ENCODE results near the gene AKNA. TPM values are rescaled to one million over a fixed set of nuclear protein-coding genes. Genes with fewer than 3 reads are reported as not detected.
"Not testable (repeated sequence)": the region's sequence is repeated elsewhere in the genome, so short reads cannot be mapped to it uniquely, and the experiment has no call there.

AKNA gene
- total and polyA plus RNA-seq, 9 donors: 7.0 to 14.6 (median 10.1) TPM

DNA sequence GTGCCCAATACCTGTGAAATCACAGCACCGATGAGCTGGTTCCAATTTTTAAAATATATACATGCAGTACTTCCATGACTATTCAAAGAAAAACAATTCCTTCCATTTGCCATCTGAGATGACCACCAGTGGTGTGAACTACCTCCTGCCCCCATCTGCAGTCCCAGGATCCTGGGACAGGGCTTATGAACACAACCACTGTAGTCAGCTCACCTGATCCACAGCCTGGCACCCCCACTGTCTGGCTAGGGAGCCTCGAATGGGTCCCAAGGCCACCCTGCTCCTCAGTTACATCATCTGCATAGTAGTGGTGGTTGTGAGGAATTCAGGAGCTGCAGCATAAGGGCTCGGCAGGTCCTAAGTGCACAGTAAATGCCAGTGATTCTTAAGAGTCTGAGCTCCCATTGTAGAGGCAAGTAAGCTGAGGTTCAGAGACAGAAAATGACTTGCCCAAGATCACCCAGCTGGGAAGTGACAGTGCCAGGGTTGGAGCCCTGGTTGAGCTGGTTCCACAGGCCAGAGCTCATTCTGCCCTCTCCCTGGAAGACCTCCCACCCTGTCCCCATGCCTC lies 62.0 kb downstream of the AKNA start:
- not testable (repeated sequence) for H3K4me3 ChIP-seq (ENCODE audit: low read length); H3K9me3 ChIP-seq (replicated peaks; ENCODE audit: control insufficient read depth, low read depth, low read length); H3K36me3 ChIP-seq (ENCODE audit: control insufficient read depth, insufficient read depth, low read length); H3K4me1 ChIP-seq (ENCODE audit: control insufficient read depth, insufficient read depth, low read length); DNase-seq; H3K27ac ChIP-seq (ENCODE audit: low read length); H3K27me3 ChIP-seq (ENCODE audit: control insufficient read depth, insufficient read depth, low read length)
- no CpG with 5 or more reads among the region's 3 CpGs for WGBS (ENCODE audit: insufficient coverage)

DNA sequence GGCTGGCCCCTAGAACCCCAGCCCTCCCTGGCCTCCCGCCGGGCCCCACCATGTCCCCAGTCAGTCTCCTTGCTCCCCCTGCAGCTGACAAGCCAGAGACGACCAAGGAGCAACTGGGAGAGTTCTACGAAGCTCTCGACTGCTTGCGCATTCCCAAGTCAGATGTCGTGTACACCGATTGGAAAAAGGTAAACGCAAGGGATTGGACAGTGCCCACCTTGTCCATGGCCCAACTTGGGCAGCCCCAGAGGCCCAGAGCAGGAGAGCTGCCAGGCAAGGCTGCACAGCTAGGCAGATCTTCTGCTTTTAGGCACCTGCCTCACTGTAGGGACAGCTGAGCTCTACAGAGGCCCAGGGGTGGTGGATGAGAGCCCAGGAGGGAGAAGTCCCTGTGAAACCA lies 62.8 kb downstream of the AKNA start:
- not testable (repeated sequence) for H3K36me3 ChIP-seq (ENCODE audit: control insufficient read depth, insufficient read depth, low read length); H3K9me3 ChIP-seq (replicated peaks; ENCODE audit: control insufficient read depth, low read depth, low read length); DNase-seq; H3K4me1 ChIP-seq (ENCODE audit: control insufficient read depth, insufficient read depth, low read length); H3K27ac ChIP-seq (ENCODE audit: low read length); H3K4me3 ChIP-seq (ENCODE audit: low read length); H3K27me3 ChIP-seq (ENCODE audit: control insufficient read depth, insufficient read depth, low read length)
- 59% methylated on average over 7 of the region's 9 CpGs for WGBS (ENCODE audit: insufficient coverage)

DNA sequence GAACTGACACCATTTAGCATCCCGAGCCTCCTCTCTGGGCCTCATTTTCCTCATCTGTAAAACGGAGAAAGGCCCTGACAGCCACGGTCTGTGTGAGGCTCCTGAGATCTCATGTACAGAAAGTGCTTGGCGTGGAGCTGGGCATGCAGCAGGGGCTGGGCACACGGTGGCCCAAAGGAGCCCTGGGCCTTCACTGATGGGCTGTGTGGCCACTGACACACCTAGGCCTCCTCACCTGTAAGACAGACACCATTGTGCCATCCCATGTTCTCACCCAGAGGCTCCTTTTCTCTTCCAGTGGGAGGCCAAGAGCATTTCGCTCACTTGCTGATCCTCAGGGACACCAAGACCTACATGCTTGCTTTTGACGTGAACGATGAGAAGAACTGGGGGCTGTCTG lies 63.3 kb downstream of the AKNA start:
- no peak for DNase-seq
- WGBS (ENCODE audit: insufficient coverage): 84% methylated on average over 4 of the region's 8 CpGs

DNA sequence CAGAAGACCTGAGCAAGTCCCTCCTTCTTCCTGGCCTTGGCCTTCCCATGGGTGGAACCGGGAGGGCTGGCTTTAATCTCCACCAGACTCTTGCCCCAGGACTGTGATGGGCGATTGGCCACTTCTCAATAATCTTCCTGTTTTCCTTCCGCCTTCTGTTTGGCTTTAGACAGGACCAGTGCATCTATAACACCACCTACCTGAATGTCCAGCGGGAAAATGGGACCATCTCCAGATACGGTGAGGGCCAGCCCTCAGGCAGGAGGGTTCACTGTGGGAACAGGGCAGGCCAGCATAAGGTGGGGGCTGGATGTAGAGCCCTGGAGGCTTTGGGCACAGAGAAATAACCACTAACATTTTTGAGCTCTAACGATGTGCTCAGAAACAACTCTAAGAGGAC lies 63.9 kb downstream of the AKNA start:
- H3K4me3 ChIP-seq (ENCODE audit: low read length); H3K27ac ChIP-seq (ENCODE audit: low read length); H3K9me3 ChIP-seq (replicated peaks; ENCODE audit: control insufficient read depth, low read depth, low read length); H3K4me1 ChIP-seq (ENCODE audit: control insufficient read depth, insufficient read depth, low read length); H3K36me3 ChIP-seq (ENCODE audit: control insufficient read depth, insufficient read depth, low read length); H3K27me3 ChIP-seq (ENCODE audit: control insufficient read depth, insufficient read depth, low read length); DNase-seq: not testable (repeated sequence)
- WGBS (ENCODE audit: insufficient coverage): 68% methylated on average over 3 of the region's 6 CpGs

More for the DNA sequence above, 63.3 kb downstream of the AKNA start:
- H3K27ac ChIP-seq (ENCODE audit: low read length): no peak overlapping the region
- no peak overlapping the region for H3K4me3 ChIP-seq (ENCODE audit: low read length)
- H3K36me3 ChIP-seq (ENCODE audit: control insufficient read depth, insufficient read depth, low read length): no peaks in the 10 kb centered on the region
- peaks cover 2% of the 10 kb centered on the region for H3K4me1 ChIP-seq (ENCODE audit: control insufficient read depth, insufficient read depth, low read length)
- H3K9me3 ChIP-seq (replicated peaks; ENCODE audit: control insufficient read depth, low read depth, low read length): no peaks in the 10 kb centered on the region
- no peaks in the 10 kb centered on the region for H3K27me3 ChIP-seq (ENCODE audit: control insufficient read depth, insufficient read depth, low read length)

DNA sequence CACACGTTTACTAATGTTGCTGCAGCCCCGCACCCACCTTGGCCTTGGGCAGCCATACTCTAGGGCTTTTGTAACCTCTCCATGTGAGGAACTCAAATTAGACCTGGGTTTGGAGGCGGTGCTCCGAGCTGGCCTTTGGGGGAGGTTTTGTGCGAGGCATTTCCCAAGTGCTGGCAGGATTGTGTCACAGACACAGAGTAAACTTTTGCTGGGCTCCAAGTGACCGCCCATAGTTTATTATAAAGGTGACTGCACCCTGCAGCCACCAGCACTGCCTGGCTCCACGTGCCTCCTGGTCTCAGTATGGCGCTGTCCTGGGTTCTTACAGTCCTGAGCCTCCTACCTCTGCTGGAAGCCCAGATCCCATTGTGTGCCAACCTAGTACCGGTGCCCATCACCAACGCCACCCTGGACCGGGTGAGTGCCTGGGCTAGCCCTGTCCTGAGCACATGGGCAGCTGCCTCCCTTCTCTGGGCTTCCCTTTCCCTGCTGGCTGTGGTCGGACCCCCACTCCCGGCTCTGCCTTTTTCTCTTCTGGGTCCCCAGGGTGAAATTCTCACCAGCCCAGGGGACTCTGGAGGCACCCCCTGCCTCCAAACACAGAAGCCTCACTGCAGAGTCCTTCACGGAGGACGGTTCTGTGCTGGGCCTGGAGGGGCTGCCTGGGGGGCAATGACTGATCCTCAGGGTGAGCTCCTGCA lies 64.8 kb downstream of the AKNA start, which contains the start of gene ORM1:
Gene ORM1, plus strand, starts transcription at position 268 of the 701 bp plus-strand sequence. Its CDS starts 36 bp downstream, at position 304.
- WGBS (ENCODE audit: insufficient coverage): no CpG with 5 or more reads among the region's 15 CpGs
- not testable (repeated sequence) for DNase-seq; H3K9me3 ChIP-seq (replicated peaks; ENCODE audit: control insufficient read depth, low read depth, low read length); H3K36me3 ChIP-seq (ENCODE audit: control insufficient read depth, insufficient read depth, low read length); H3K4me3 ChIP-seq (ENCODE audit: low read length); H3K4me1 ChIP-seq (ENCODE audit: control insufficient read depth, insufficient read depth, low read length); H3K27me3 ChIP-seq (ENCODE audit: control insufficient read depth, insufficient read depth, low read length); H3K27ac ChIP-seq (ENCODE audit: low read length)

DNA sequence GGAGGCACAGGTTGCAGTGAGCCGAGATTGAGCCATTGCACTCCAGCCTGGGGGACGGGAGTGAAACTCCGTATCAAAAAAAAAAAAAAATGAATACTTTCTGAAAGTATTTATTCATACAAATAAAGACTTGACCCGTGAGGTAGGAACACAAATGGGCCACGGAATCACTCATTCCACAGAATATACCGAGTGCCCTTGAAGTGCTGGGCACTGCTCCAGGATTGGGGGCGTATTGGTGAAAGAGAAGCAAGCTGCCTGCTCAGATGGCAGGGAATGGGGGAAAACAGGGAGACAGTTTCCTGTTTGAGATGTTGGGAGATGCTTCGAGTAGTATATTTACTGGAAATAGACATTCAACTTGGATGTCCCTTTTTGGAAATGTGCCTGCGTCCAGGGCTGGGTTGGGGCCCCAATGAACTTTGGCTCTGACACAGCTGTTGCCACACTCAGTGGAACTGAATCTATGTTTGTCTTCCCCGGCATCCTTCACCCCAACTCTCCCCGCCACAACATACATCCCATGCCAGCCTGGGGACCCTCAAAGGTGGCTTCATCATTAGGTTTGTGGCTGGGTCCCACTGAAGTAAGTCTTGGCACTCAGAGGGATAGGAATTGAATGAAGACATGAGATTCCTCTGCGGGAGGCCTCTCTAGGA lies 65.5 kb downstream of the AKNA start:
- H3K27me3 ChIP-seq (ENCODE audit: control insufficient read depth, insufficient read depth, low read length); H3K4me3 ChIP-seq (ENCODE audit: low read length); H3K4me1 ChIP-seq (ENCODE audit: control insufficient read depth, insufficient read depth, low read length); H3K9me3 ChIP-seq (replicated peaks; ENCODE audit: control insufficient read depth, low read depth, low read length); H3K36me3 ChIP-seq (ENCODE audit: control insufficient read depth, insufficient read depth, low read length); H3K27ac ChIP-seq (ENCODE audit: low read length); DNase-seq: not testable (repeated sequence)
- WGBS (ENCODE audit: insufficient coverage): 60% methylated on average over 1 of the region's 12 CpGs

DNA sequence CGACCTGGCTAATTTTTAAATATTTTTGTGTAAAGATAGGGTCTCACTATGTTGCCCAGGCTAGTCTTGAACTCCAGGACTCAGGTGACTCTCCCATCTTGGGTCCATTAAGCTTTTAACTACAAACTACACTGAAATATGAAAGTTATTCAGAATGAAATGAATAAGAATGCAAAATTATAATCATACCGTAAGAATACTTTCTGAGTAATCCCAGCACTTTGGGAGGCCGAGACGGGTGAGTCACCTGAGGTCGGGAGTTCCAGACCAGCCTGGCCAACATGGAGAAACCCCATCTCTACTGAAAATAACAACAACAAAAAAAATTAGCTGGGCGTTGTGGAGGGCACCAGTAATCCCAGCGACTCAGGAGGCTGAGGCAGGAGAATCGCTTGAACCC lies 66.0 kb downstream of the AKNA start:
- no peaks in the 10 kb centered on the region for H3K36me3 ChIP-seq (ENCODE audit: control insufficient read depth, insufficient read depth, low read length)
- H3K9me3 ChIP-seq (replicated peaks; ENCODE audit: control insufficient read depth, low read depth, low read length): no peaks in the 10 kb centered on the region
- no peak overlapping the region for H3K27ac ChIP-seq (ENCODE audit: low read length)
- WGBS (ENCODE audit: insufficient coverage): 89% methylated on average over 6 of the region's 8 CpGs
- H3K4me1 ChIP-seq (ENCODE audit: control insufficient read depth, insufficient read depth, low read length): peaks cover 2% of the 10 kb centered on the region
- no peak for DNase-seq
- H3K4me3 ChIP-seq (ENCODE audit: low read length): no peak overlapping the region
- peaks cover 2% of the 10 kb centered on the region for H3K27me3 ChIP-seq (ENCODE audit: control insufficient read depth, insufficient read depth, low read length)

DNA sequence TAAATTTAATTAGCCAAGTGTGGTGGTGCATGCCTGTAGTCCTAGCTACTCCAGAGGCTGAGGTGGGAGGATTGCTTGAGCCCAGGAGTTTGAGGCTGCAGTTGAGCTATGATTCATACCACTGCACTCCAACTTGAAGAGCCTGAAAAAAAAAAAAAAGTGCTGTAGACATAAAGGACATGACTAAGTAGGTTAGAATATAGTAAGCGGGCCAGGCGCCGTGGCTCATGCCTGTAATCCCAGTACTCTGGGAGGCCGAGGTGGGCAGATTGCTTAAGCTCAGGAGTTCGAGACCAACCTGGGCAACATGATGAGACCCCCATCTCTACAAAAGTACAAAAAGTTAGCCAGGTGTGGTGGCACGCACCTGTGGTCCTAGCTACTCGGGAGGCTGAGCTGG lies 67.1 kb downstream of the AKNA start:
- H3K4me1 ChIP-seq (ENCODE audit: control insufficient read depth, insufficient read depth, low read length); H3K27me3 ChIP-seq (ENCODE audit: control insufficient read depth, insufficient read depth, low read length); DNase-seq; H3K4me3 ChIP-seq (ENCODE audit: low read length); H3K9me3 ChIP-seq (replicated peaks; ENCODE audit: control insufficient read depth, low read depth, low read length); H3K27ac ChIP-seq (ENCODE audit: low read length); H3K36me3 ChIP-seq (ENCODE audit: control insufficient read depth, insufficient read depth, low read length): not testable (repeated sequence)
- WGBS (ENCODE audit: insufficient coverage): no CpG with 5 or more reads among the region's 7 CpGs

DNA sequence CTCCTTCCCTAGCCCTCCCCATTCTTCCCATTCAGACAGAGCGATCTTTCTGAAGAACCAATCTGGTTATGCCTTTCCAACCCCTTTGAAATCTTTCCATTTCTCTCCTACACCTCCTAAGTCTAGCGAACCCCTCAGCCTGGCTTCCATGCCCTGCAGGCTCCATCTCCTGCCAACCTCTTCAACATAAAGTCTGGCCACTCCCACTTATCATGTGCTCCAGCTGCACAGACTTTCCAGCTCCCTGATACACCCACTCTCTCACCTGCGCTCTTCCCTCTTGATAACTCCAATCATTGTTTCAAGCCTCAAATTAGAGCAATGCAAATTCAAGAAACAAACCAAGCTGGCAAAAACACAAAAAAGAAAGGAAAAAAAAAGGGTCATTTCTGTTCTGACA lies 68.6 kb downstream of the AKNA start:
- Histone ChIP-seq H3K36me3 (ENCODE audit: control insufficient read depth, insufficient read depth, low read length) (no peaks in the 10 kb centered on the region), H3K4me1 (ENCODE audit: control insufficient read depth, insufficient read depth, low read length) (peaks cover 2% of the 10 kb centered on the region), H3K27me3 (ENCODE audit: control insufficient read depth, insufficient read depth, low read length) (peaks cover 2% of the 10 kb centered on the region), H3K4me3 (ENCODE audit: low read length) (no peak overlapping the region), H3K9me3 (replicated peaks; ENCODE audit: control insufficient read depth, low read depth, low read length) (no peaks in the 10 kb centered on the region), H3K27ac (ENCODE audit: low read length) (no peak overlapping the region)
- WGBS (ENCODE audit: insufficient coverage): 69% methylated on average over 2 of the region's 3 CpGs
- no peak for DNase-seq

DNA sequence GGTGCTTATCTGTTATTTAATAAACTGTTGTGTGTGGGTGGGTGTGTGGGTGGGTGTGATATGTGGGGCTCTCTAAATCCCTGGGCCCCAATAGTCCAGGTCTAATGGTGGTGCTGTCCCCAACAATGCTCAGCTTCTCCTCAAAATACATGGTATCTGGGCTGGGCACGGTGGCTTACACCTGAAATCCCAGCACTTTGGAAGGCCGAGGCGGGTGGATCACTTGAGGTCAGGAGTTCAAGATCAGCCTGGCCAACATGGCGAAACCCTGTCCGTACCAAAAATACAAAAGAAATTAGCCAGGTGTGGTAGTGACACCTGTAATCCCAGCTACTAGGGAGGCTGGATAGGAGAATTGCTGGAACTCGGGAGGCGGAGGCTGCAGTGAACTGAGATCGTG lies 69.4 kb downstream of the AKNA start:
- Histone ChIP-seq H3K9me3 (replicated peaks; ENCODE audit: control insufficient read depth, low read depth, low read length) (no peaks in the 10 kb centered on the region), H3K27me3 (ENCODE audit: control insufficient read depth, insufficient read depth, low read length) (peaks cover 2% of the 10 kb centered on the region), H3K4me3 (ENCODE audit: low read length) (no peak overlapping the region), H3K4me1 (ENCODE audit: control insufficient read depth, insufficient read depth, low read length) (peaks cover 2% of the 10 kb centered on the region), H3K36me3 (ENCODE audit: control insufficient read depth, insufficient read depth, low read length) (no peaks in the 10 kb centered on the region), H3K27ac (ENCODE audit: low read length) (no peak overlapping the region)
- no peak for DNase-seq
- WGBS (ENCODE audit: insufficient coverage): 90% methylated on average over 6 of the region's 8 CpGs
